ENCODE measurements around the gene CENPP.

Gene CENPP

GRCh38 chr9:92605224-92605623, 279.5 kb downstream of the CENPP start:
- H3K27ac ChIP-seq, result no peak overlapping the region
- no peak for TF ChIP-seq CTCF (IDR thresholded peaks at IDR 0.05)
- no peak for DNase-seq (ENCODE audit: low spot score)

GRCh38 chr9:92607088-92607487, 281.3 kb downstream of the CENPP start:
- TF ChIP-seq CTCF (IDR thresholded peaks at IDR 0.05), result no peak
- Histone ChIP-seq H3K27ac (peak overlapping the region; percentile 53 to 78), H3K4me3 (no peak overlapping the region)
- no peak for DNase-seq (ENCODE audit: low spot score)

More at GRCh38 chr9:92605224-92605623, 279.5 kb downstream of the CENPP start:
- H3K4me3 ChIP-seq, result no peak overlapping the region

- no peak for DNase-seq (ENCODE audit: low spot score)
- H3K27ac ChIP-seq, result peak overlapping the region; percentile 53 to 78
- no peak overlapping the region for H3K4me3 ChIP-seq
- TF ChIP-seq CTCF (IDR thresholded peaks at IDR 0.05), result no peak
These were observed 282.0 kb downstream of the CENPP start for GRCh38 chr9:92607773-92608172.

- H3K4me3 ChIP-seq, result no peak overlapping the region
- H3K27ac ChIP-seq, result peak overlapping the region; percentile 53 to 78
- DNase-seq (ENCODE audit: low spot score), result no peak
- TF ChIP-seq CTCF (IDR thresholded peaks at IDR 0.05), result no peak
These were observed 282.6 kb downstream of the CENPP start for GRCh38 chr9:92608241-92608908.

- H3K27ac ChIP-seq, result peak overlapping the region; percentile 53 to 78
- TF ChIP-seq CTCF (IDR thresholded peaks at IDR 0.05), result no peak
- DNase-seq (ENCODE audit: low spot score), result peak; percentile 76
- H3K4me3 ChIP-seq, result no peak overlapping the region
These were observed 283.2 kb downstream of the CENPP start for GRCh38 chr9:92608909-92609445.

GRCh38 chr9:92610470-92611420, 285.0 kb downstream of the CENPP start:
- Histone ChIP-seq H3K27ac (peak overlapping the region in 1 of 2 donors; percentile 12), H3K4me3 (no peak overlapping the region)
- no peak for DNase-seq (ENCODE audit: low spot score)
- no peak for TF ChIP-seq CTCF (IDR thresholded peaks at IDR 0.05)

Data from coronary artery (tissue), 2 donors.